Body of pancreas (tissue), 4 donors: ENCODE results near the gene VRK1. TPM values are rescaled to one million over a fixed set of nuclear protein-coding genes. Genes with fewer than 3 reads are reported as not detected.

ENCODE experiments used
- ATAC-seq: fragments of 150-250 bp; one replicate; pipeline ENCODE4 v1.9.1; 2016
- DNase-seq, 4 donors: peaks; one replicate each; pipeline ENCODE4 v3.0.0-alpha.2; 2019
- H3K27ac ChIP-seq, 4 donors: fragments of 200-600 bp; sonication (generic); 1 replicate in 3 of 4; 2 replicates in 1 of 4; pipeline versions ENCODE4 v1.5.1 to v1.6.1; 2016 to 2019; ENCODE audit warnings: mild to moderate bottlenecking in 1 of 4, mixed read lengths in 1 of 4, moderate library complexity in 1 of 4
- H3K27me3 ChIP-seq, 2 donors: fragments of 200-600 bp; sonication (generic); one replicate each; pipeline ENCODE4 v1.6.0; 2016; ENCODE audit warnings: mild to moderate bottlenecking in 1 of 2
- H3K36me3 ChIP-seq, 2 donors: fragments of 200-600 bp; sonication (generic); replicated peaks in 1 of 2; 2 replicates each; pipeline ENCODE4 v1.5.1; 2016; ENCODE audit warnings: low read depth in 2 of 2; ENCODE audit not compliant: insufficient read depth in 1 of 2
- H3K4me1 ChIP-seq: fragments of 200-600 bp; sonication (generic); one replicate; pipeline ENCODE4 v1.6.0; 2016
- H3K4me3 ChIP-seq, 2 donors: fragments of 200-600 bp; sonication (generic); 1 replicate in 1 of 2; 2 replicates in 1 of 2; pipeline ENCODE4 v1.5.1; 2016 to 2019
- H3K9me3 ChIP-seq, 3 donors: fragments of 200-600 bp; sonication (generic); 1 replicate in 2 of 3; 2 replicates in 1 of 3; pipeline ENCODE4 v1.5.1; 2016
- CTCF ChIP-seq, 7 experiments: fragments of 450-650 bp in 4 of 7; fragments of 200-600 bp in 3 of 7; sonication (generic) in 3 of 7; IDR thresholded peaks; one replicate each; pipeline ENCODE4 v1.5.1; 2016 to 2019; ENCODE audit warnings: antibody characterized with exemption in 7 of 7
- POLR2A ChIP-seq, 3 donors: fragments of 450-650 bp; IDR thresholded peaks; one replicate each; pipeline ENCODE4 v1.6.1; 2016; ENCODE audit warnings: antibody characterized with exemption in 3 of 3, mild to moderate bottlenecking in 2 of 3
- WGBS, 2 donors: methylation state at CpG; one replicate each; pipeline ENCODE4 v1.1.5; 2017; 5-methylcytosine and 5-hydroxymethylcytosine counted together
- intact Hi-C: fragments of 100-400 bp; cut with DNase I; formaldehyde crosslinking; loops from one replicate; pipeline ENCODE4 v1.15.1; 2023
- total RNA-seq, 2 donors: library from RNA; depleted of rRNA; stranded (reverse); fragments of >200 nt; gene quantifications; one replicate each; pipeline ENCODE4 v1.1.0, GENCODE V29; 2016

Gene VRK1
- total RNA-seq, 2 donors from 2014 or later: 5.6 to 10.4 TPM

GRCh38 chr14:96823652-96824051, 26.5 kb downstream of the VRK1 start:
- H3K27me3 ChIP-seq: no peaks in the 10 kb centered on the region
- TF ChIP-seq CTCF (IDR thresholded peaks at IDR 0.05) (no peak), POLR2A (IDR thresholded peaks at IDR 0.05) (no peak)
- no peak overlapping the region for H3K27ac ChIP-seq
- intact Hi-C loops: no loop called here
- ATAC-seq (no peak), DNase-seq (no peak)
- H3K4me1 ChIP-seq: no peaks in the 10 kb centered on the region
- H3K4me3 ChIP-seq: no peak overlapping the region
- H3K36me3 ChIP-seq: no peaks in the 10 kb centered on the region
- no peaks in the 10 kb centered on the region for H3K9me3 ChIP-seq
- WGBS, 2 donors: 69 to 93% methylated on average over 2 of the region's 2 CpGs

- Histone ChIP-seq H3K36me3 (no peaks in the 10 kb centered on the region), H3K4me3 (no peak overlapping the region), H3K4me1 (no peaks in the 10 kb centered on the region), H3K9me3 (no peaks in the 10 kb centered on the region), H3K27me3 (no peaks in the 10 kb centered on the region), H3K27ac (no peak overlapping the region)
- DNase-seq (no peak), ATAC-seq (no peak)
- TF ChIP-seq POLR2A (IDR thresholded peaks at IDR 0.05) (no peak), CTCF (IDR thresholded peaks at IDR 0.05) (no peak)
- intact Hi-C loops: no loop called here
- 87 to 93% methylated on average over 3 of the region's 3 CpGs for WGBS, 2 donors
Measured at GRCh38 chr14:96824283-96824682, 27.1 kb downstream of the VRK1 start.

GRCh38 chr14:96826818-96827217, 29.6 kb downstream of the VRK1 start:
- H3K4me3 ChIP-seq: no peak overlapping the region
- ATAC-seq: no peak
- no peaks in the 10 kb centered on the region for H3K9me3 ChIP-seq
- intact Hi-C loops: no loop called here
- DNase-seq: no peak
- H3K4me1 ChIP-seq: no peaks in the 10 kb centered on the region
- WGBS, 2 donors: 64 to 66% methylated on average over 2 of the region's 2 CpGs
- H3K27me3 ChIP-seq: no peaks in the 10 kb centered on the region
- no peaks in the 10 kb centered on the region for H3K36me3 ChIP-seq
- no peak for TF ChIP-seq CTCF (IDR thresholded peaks at IDR 0.05)
- no peak for TF ChIP-seq POLR2A (IDR thresholded peaks at IDR 0.05)
- no peak overlapping the region for H3K27ac ChIP-seq

GRCh38 chr14:96827290-96827689, 30.1 kb downstream of the VRK1 start:
- Histone ChIP-seq H3K9me3 (no peaks in the 10 kb centered on the region), H3K27me3 (no peaks in the 10 kb centered on the region), H3K4me3 (no peak overlapping the region), H3K27ac (no peak overlapping the region), H3K36me3 (no peaks in the 10 kb centered on the region), H3K4me1 (no peaks in the 10 kb centered on the region)
- intact Hi-C loops: no loop called here
- DNase-seq (no peak), ATAC-seq (no peak)
- TF ChIP-seq POLR2A (IDR thresholded peaks at IDR 0.05): no peak
- no peak for TF ChIP-seq CTCF (IDR thresholded peaks at IDR 0.05)
- WGBS, 2 donors: 57 to 58% methylated on average over 3 of the region's 3 CpGs

- H3K36me3 ChIP-seq: no peaks in the 10 kb centered on the region
- no peak overlapping the region for H3K27ac ChIP-seq
- no peak for DNase-seq
- TF ChIP-seq CTCF (IDR thresholded peaks at IDR 0.05) (no peak), POLR2A (IDR thresholded peaks at IDR 0.05) (no peak)
- no peaks in the 10 kb centered on the region for H3K4me1 ChIP-seq
- H3K9me3 ChIP-seq: no peaks in the 10 kb centered on the region
- no peak for ATAC-seq
- intact Hi-C loops: no loop called here
- 80 to 92% methylated on average over 1 of the region's 1 CpG for WGBS, 2 donors
- no peak overlapping the region for H3K4me3 ChIP-seq
- H3K27me3 ChIP-seq: no peaks in the 10 kb centered on the region
Measured at GRCh38 chr14:96829791-96830190, 32.6 kb downstream of the VRK1 start.
